Loucy (cell line): Measurements from ENCODE around the gene ARL4D.

ENCODE experiments used
- CTCF ChIP-seq: fragments of 200-600 bp; sonication (generic); conservative IDR thresholded peaks from 2 replicates; pipeline ENCODE4 v1.5.1; 2014; ENCODE audit warnings: mild to moderate bottlenecking, antibody characterized with exemption, low read length
- EZH2phosphoT487 ChIP-seq: fragments of 200-600 bp; IDR thresholded peaks from 2 replicates; pipeline ENCODE4 v1.6.1; 2018; ENCODE audit warnings: antibody characterized with exemption, mild to moderate bottlenecking, moderate library complexity, borderline replicate concordance

- TF ChIP-seq CTCF (no peak), EZH2phosphoT487 (no peak)
Observed at GRCh38 chr17:43410557-43411368, 12.0 kb downstream of the ARL4D start.
